HG03196 (cell line): Measurements from ENCODE around the gene NPHP4.
A peak's percentile ranks its signal among the peaks of the same experiment; 100 is the strongest.

ENCODE experiments used
- ATAC-seq: cut with Tn5 transposase; IDR thresholded peaks from one replicate; pipeline ENCODE4 v1.9.1; 2021; ENCODE audit not compliant: unreplicated experiment

NPHP4 gene

GRCh38 chr1:5992026-5992813 lies at the start of gene NPHP4:
NPHP4 (minus strand) TSS chr1:5992425; CDS start chr1:5986289, 6,136 bp downstream.
- ATAC-seq = peak; percentile 88

GRCh38 chr1:6041432-6042062 lies 49.3 kb upstream of the NPHP4 start:
- no peak for ATAC-seq

GRCh38 chr1:6040861-6041415 lies 48.7 kb upstream of the NPHP4 start:
- ATAC-seq = no peak

GRCh38 chr1:6040444-6040843 lies 48.2 kb upstream of the NPHP4 start:
- no peak for ATAC-seq

GRCh38 chr1:6039031-6039430 lies 46.8 kb upstream of the NPHP4 start:
- ATAC-seq = no peak

- ATAC-seq = no peak
These were observed 46.4 kb upstream of the NPHP4 start for GRCh38 chr1:6038603-6039002.

GRCh38 chr1:6037338-6037762 lies 45.1 kb upstream of the NPHP4 start:
- peak; percentile 73 for ATAC-seq

GRCh38 chr1:6035719-6036118 lies 43.5 kb upstream of the NPHP4 start:
- no peak for ATAC-seq

- ATAC-seq = no peak
These were observed 43.1 kb upstream of the NPHP4 start for GRCh38 chr1:6035303-6035702.

GRCh38 chr1:6034750-6035096 lies 42.5 kb upstream of the NPHP4 start:
- no peak for ATAC-seq

GRCh38 chr1:6033986-6034749 lies 41.9 kb upstream of the NPHP4 start:
- no peak for ATAC-seq

- ATAC-seq = no peak
These were observed 40.9 kb upstream of the NPHP4 start for GRCh38 chr1:6033124-6033523.

GRCh38 chr1:6030547-6031261 lies 38.5 kb upstream of the NPHP4 start:
- no peak for ATAC-seq

GRCh38 chr1:6030132-6030531 lies 37.9 kb upstream of the NPHP4 start:
- ATAC-seq = no peak

- no peak for ATAC-seq
These were observed 37.1 kb upstream of the NPHP4 start for GRCh38 chr1:6029351-6029750.

- peak; percentile 24 for ATAC-seq
These were observed 36.0 kb upstream of the NPHP4 start for GRCh38 chr1:6028042-6028850.

- ATAC-seq = no peak
These were observed 35.4 kb upstream of the NPHP4 start for GRCh38 chr1:6027591-6027990.

GRCh38 chr1:6026095-6026809 lies 34.0 kb upstream of the NPHP4 start:
- peak; percentile 83 for ATAC-seq

- ATAC-seq = no peak
These were observed 33.3 kb upstream of the NPHP4 start for GRCh38 chr1:6025269-6026094.
